ENCODE results near the gene KLHDC3.
"Not testable (repeated sequence)": the region's sequence is repeated elsewhere in the genome, so short reads cannot be mapped to it uniquely, and the experiment has no call there.

KLHDC3 gene

DNA sequence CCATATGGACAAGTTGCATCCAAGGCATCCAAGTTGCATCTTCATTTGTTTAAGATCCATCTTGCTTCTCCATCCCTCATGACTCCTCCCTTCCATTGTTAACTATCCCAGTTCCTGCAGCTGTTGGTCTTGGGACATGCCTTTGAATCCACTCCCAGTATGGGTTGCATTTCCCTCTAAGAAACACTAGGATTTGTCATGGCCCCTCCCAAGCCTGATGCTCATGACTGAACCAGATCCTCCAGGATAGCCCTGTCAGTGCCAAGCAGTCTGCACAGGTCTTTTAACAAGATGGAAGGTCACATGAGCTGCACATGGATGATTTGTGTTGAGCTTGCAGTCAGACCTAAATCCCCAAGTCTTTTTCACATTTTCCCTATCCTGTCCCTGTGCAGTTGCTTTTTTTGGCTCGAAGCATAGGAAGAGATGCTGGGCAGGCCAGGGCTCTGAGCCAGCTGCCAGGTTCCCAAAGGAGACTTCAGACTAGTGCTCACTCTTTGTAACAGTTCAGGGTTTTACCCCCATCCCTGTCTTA is 25.5 kb upstream of the KLHDC3 start:
- no peak for DNase-seq

DNA sequence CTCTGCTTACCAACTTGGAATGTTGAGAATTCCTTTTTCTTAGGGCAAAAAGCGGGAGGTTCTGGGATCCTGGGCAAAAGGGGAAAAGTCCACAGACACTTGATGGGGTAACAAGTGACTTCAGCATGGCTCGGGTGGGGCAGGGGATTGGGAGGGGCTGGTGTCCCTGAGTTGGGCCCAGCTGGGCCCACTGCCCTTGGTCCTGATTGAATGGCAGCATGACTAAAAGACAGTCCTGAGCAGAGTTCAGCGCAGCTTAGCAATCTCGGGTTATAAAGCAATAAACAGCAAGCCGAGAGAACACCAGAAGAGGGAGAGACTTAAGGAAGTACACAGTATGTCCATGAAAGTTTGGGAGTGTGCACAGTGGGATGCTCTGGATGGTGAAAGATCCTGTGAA is 24.1 kb upstream of the KLHDC3 start:
- no peak for DNase-seq

DNA sequence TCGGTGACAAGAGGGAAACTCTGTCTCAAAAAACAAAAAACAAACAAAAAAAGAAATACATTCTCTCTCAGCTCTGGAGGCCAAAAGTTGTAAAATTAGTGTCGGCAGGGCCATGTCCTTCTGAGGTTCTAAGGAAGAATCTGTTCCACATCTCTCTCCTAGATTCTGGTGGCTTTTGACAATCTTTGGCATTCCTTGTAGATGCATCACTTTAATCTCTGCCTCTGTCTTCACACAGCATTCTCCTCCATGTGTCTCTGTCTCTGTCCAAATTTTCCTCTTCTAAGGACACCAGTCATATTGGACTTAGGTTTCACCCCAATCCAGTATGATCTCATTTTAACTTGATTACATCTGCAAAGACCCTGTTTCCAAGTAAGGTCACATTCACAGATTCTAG is 20.6 kb upstream of the KLHDC3 start:
- no peak for DNase-seq

- no peak for DNase-seq
Observed at GRCh38 chr6:42996513-42996912, 17.5 kb upstream of the KLHDC3 start.

DNA sequence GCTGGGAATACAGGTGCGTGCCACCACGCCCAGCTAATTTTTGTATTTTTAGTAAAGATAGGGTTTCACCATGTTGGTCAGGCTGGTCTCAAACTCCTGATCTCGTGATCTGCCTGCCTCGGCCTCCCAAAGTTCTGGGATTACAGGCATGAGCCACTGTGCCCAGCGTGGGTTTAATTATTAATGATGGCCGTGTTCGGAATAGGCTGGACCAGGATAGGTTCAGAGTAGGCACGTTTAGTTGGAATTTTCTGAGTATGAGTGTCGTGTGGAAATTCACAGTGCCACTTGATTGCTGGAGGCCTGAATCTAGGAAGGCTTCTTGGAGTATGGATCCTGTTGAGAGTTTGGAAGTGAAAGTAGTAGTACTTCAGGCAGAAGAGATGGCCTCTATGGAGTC is 15.8 kb upstream of the KLHDC3 start:
- not testable (repeated sequence) for DNase-seq

DNA sequence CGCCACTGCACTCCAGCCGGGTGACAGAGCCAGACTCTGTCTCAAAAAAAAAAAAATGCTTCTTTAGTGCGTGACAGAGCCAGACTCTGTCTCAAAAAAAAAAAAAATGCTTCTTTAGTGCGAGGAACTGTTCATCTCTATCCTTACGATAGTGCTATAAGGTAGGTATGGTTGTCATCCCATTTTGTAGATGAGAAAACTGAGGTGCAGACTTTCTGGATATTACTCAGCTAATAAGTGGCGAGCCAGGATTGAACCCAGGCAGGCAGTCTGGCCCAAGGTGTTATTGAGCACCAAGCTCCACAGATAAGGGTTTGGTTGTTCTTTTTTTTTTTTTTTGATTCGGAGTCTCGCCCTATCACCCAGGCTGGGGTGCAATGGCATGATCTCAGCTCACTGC is 12.2 kb upstream of the KLHDC3 start:
- no peak for DNase-seq

DNA sequence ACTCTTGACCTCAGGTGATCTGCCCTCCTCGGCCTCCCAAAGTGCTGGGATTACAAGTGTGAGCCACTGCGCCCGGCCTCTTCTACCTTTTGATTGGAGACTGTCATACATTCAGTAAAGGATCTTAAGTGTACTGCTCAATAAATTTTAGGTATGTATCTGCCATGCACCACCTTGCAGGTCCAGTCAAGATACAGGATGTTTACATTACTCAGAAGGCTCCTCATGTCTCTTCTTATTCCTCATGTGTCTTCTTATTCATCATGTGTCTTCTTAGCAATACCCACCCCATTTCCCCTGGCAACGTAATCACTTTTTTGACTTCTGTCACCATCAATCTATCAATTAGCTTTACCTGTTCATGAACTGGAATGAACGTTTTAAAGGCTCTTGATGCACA is 8.2 kb upstream of the KLHDC3 start:
- DNase-seq, result no peak

DNA sequence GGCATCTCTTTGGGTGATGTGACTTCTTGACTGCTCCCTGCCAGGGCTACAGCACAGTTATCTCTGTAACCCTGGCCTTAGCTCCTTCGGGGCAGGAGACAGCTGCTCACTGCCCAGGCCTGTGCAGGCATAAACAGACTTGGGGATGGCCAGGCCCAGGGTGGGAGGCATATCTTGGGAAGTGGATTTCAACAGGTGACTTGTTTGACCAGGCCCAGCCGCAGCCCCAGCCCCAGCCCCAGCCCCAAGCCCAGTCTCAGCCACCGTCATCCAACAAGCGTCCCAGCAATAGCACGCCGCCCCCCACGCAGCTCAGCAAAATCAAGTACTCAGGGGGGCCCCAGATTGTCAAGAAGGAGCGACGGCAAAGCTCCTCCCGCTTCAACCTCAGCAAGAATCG is 7.8 kb upstream of the KLHDC3 start:
- no peak for DNase-seq

DNA sequence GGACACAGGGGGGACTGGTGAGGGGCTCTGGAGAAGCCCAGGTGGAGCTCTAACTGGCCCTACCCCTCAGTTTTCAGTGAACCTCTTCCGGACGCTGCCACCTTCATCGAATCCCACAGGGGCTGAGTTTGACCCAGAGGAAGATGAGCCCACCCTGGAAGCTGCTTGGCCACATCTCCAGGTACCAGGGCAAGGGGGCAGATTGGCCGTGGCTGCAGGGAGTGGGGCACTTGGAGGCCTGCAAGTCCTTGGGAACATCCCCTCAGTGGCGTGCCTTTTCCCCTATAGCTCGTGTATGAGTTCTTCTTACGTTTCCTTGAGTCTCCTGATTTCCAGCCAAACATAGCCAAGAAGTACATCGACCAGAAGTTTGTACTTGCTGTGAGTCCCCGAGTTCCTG is 6.9 kb upstream of the KLHDC3 start:
- no peak for DNase-seq

DNA sequence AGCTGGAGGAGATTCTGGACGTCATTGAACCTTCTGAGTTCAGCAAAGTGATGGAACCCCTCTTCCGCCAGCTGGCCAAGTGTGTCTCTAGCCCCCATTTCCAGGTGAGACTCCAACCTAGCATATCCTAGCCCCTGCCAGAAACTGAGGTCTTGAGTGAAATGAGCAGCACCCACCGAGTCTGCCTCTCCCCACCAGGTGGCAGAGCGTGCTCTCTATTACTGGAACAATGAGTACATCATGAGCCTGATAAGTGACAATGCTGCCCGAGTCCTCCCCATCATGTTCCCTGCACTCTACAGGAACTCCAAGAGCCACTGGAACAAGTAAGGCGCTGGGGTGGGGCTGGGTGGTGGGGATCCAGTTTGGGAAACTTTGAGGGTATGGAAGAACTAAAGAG is 4.9 kb upstream of the KLHDC3 start:
- peak; percentile 29 to 38 for DNase-seq

DNA sequence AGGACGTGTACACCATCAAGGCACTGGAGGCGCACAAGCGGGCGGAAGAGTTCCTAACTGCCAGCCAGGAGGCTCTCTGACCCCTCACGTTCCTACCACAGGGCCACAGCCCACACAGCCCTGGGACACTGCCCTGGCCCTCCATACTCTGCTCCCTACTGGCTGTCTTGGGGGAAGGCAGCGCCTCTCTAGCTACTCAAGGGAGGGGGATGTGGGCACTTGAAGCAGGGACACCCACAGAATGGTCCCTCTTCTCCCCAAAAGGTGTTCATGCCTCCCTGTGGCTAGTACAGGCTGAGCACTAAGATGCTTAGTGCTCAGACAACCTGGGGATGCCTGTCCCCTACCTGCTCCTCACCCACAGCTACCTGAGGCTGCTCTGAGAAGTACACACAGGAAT is 2.8 kb upstream of the KLHDC3 start:
- no peak for DNase-seq

GRCh38 chr6:43012364-43012763 is 1.7 kb upstream of the KLHDC3 start:
- no peak for DNase-seq

GRCh38 chr6:43013097-43013842 is 779 bp upstream of the KLHDC3 start:
- DNase-seq, result no peak

DNA sequence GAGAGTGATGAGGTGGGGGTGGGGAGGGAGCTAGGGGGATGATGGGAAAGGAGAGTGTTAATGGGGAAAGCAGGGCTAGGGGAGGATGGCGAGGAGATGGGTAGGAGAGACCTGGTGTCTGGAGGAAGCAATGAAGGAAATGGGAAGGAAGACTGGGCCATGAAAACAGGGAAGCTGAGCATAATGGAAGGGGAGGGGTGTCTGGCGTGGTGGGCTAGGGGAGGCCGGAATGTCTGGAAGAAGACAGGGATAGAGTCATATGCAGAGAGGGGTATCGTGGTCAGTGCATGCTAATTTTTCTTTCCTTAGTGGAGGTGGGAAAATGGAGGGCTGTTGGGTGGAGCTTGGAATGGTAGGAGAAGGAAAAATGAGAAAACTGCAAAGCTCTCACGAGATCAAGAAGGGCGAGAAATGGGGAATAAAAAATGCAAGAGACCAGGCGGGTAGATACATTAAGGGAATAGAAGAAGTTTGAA is 423 bp downstream of the KLHDC3 start:
- DNase-seq, result no peak

DNA sequence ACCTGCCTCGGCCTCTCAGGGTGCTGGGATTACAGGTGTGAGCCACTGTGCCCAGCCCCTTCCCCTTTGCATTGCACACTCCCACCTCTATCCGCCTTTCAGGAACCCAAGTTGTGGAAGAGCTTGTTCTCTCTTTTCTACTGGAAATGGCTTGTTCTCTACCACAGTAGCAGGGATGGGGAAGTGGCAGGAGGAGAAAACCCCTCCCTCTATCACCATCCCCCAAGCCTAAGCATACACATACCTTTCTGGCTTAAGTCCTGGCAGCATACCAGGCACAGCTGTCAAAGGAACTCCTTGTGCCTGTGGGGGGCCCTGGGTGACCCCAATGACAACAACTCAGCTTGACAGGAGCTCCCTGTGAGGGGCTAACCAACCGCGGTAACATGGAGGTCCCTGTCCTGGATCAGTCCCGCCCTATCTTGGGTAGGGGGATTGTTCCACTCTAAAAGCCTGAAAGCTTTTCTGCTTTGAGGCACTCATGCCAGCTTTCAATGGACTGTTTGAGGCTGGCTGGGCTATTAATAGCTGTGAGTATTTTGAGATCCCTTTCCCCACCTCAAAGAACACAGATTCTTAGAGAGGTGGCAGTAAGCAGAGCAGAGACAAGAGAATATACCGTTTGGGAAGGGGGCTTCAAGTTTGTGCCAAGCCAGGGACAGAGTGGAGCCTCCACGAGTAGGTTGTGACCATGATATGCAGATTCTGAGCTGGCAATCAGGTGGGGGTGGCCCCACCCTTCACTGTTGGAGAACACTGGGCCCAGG is 2.3 kb downstream of the KLHDC3 start:
- DNase-seq, result no peak

GRCh38 chr6:43016943-43017334 is 2.9 kb downstream of the KLHDC3 start:
- no peak for DNase-seq

GRCh38 chr6:43019152-43019551 is 5.1 kb downstream of the KLHDC3 start:
- no peak for DNase-seq

DNA sequence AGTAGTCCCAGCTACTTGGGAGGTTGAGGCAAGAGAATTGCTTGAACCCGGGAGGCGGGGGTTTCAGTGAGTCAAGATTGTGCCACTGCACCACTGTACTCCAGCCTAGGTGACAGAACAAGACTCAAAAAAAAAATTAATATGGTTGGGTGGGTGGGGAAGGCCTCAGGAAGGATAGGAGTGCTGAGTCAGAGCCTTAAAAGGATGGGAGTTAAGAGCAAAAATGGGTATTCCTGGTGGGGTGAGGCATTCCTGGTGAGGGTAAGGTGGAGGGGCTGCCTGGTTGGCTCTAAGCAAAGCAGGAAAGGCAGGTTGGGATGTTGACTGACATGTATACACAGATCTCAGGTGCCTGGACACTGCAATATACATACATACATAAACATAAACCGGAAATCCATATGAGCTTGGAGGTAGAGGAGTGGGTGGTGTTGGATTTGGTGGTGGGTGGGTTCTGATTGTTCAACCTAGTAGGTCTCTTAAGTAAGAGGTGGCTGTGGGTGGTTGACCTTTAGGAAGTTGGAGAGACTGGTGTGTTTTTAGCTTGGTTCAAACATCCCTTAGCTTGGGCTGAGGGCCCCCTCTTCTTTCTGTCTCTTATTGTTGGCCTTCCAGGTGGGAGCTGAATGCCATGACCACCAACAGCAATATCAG is 6.1 kb downstream of the KLHDC3 start:
- no peak for DNase-seq

- no peak for DNase-seq
Observed at GRCh38 chr6:43020847-43021246, 6.8 kb downstream of the KLHDC3 start.

DNA sequence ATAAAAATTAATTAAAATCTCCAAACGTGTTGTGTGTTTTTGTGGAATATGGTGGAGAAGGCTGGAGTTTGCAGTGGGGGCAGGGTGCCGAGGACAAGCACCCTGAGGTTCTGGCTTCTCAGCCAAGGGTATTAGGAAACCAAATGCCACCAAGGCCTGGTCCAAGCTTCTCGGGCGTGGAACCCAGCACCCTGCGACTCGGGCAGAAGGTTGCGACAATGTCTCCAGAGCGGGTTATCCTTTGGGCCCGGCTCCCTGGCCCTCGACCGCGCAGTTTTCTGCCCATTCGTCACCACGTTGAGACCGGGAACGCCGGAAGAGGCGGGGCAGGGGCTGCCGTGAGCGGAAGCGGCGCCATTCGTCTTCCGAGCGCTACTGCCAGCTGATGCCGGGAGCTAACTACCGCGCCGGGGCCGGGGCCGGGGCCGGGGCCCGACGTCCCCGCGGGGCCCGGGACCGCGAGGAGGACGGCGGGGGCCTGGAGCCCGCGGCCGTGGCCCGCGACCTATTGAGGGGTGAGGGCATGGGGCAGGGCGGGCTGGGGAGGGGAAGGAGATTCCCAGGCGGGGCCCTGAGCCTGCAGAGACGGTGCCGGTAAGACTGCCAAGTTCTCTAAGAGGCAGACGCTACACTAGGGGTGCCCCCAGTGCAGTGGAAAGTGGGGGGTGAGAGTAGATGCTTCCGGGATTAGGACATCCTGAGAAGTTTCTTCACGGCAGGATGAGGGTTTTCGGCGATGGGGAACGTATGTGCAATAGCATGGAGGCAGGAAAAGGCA is 7.4 kb downstream of the KLHDC3 start, which contains the start of gene RRP36:
TSS of gene RRP36 (plus strand) at position 354 of the 778 bp plus-strand sequence. CDS start at position 386, 32 bp downstream.
- peak; percentile 55 to 59 for DNase-seq

DNA sequence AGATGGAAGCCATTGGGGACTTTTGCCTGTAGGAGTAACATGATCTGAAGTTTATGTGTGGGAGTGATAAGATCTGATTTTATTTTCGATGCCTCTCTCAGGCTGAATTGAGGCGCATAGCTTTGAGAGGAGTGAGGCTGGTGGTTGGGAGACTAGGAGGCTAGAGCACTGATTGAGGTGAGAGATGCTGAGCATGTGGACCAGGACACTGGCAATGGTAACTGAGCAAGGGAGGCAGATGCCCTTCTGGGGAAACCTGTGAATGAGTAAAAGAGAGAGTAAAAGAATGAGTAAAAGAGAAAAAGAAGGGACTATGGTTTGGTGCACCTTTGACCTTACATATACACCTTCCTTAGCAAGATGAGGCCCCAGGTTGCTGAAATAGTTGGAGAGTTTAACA is 10.4 kb downstream of the KLHDC3 start:
- DNase-seq, result no peak

DNA sequence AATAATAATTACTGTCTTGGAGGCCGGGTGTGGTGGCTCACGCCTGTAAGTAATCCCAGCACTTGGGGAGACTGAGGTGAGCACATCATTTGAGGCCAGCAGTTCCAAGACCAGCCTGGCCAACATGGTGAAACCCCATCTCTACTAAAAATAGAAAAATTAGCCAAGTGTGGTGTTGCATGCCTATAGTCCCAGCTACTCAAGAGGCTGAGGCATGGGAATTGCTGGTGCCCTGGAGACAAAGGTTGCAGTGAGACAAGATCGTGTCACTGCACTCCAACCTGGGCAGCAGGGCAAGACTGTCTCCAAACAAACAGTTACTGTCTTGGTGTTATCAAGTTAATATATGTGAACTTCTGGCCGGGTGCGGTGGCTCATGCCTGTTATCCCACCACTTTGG is 12.3 kb downstream of the KLHDC3 start:
- DNase-seq, result no peak

GRCh38 chr6:43029120-43029519 is 15.1 kb downstream of the KLHDC3 start:
- DNase-seq, result no peak
